Gastrocnemius medialis (tissue), 4 donors: ENCODE results near the gene ZNF563.
"Not testable (repeated sequence)": the region's sequence is repeated elsewhere in the genome, so short reads cannot be mapped to it uniquely, and the experiment has no call there.

Experiments
- POLR2A ChIP-seq, 2 donors: fragments of 450-650 bp; IDR thresholded peaks; one replicate each; pipeline ENCODE4 v1.6.1; 2017; ENCODE audit warnings: antibody characterized with exemption in 2 of 2, mild to moderate bottlenecking in 2 of 2, moderate library complexity in 2 of 2
- TF ChIP-seq, protein P1 (sequence below), 5 experiments: fragments of 450-650 bp in 3 of 5; fragments of 200-600 bp in 2 of 5; sonication (generic) in 2 of 5; IDR thresholded peaks in 4 of 5; conservative IDR thresholded peaks in 1 of 5; 1 replicate in 4 of 5; 2 replicates in 1 of 5; pipeline ENCODE4 v1.5.1; 2016 to 2019; ENCODE audit warnings: antibody characterized with exemption in 5 of 5, mild to moderate bottlenecking in 3 of 5, moderate library complexity in 3 of 5

DNA sequence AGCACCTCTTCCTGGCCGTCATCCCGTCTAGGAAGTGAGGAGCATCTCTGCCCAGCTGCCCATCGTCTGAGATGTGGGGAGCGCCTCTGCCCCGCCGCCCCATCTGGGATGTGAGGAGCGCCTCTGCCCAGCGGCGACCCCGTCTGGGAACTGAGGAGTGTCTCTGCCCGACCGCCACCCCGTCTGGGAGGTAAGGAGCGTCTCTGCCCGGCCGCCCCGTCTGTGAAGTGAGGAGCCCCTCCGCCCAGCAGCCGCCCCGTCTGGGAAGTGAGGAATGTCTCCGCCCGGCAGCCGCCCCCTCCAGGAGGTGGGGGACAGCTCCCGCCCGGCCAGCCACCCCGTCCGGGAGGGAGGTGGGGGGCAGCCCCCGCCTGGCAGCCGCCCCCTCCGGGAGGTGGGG, 28.8 kb upstream of the ZNF563 start:
- TF ChIP-seq, protein P1, sequence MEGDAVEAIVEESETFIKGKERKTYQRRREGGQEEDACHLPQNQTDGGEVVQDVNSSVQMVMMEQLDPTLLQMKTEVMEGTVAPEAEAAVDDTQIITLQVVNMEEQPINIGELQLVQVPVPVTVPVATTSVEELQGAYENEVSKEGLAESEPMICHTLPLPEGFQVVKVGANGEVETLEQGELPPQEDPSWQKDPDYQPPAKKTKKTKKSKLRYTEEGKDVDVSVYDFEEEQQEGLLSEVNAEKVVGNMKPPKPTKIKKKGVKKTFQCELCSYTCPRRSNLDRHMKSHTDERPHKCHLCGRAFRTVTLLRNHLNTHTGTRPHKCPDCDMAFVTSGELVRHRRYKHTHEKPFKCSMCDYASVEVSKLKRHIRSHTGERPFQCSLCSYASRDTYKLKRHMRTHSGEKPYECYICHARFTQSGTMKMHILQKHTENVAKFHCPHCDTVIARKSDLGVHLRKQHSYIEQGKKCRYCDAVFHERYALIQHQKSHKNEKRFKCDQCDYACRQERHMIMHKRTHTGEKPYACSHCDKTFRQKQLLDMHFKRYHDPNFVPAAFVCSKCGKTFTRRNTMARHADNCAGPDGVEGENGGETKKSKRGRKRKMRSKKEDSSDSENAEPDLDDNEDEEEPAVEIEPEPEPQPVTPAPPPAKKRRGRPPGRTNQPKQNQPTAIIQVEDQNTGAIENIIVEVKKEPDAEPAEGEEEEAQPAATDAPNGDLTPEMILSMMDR (IDR thresholded peaks at IDR 0.05 in 4 of 5, conservative IDR thresholded peaks at IDR 0.05 in 1 of 5), result not testable (repeated sequence)
- TF ChIP-seq POLR2A (IDR thresholded peaks at IDR 0.05), result not testable (repeated sequence)
